GM12872 (cell line): Measurements from ENCODE around the gene PACRG.

Experiments
- TF ChIP-seq, protein P1 (sequence below): IDR thresholded peaks from 3 replicates; pipeline ENCODE4 v1.5.1; 2011; ENCODE audit warnings: low read depth, mild to moderate bottlenecking, low read length, moderate library complexity; ENCODE audit not compliant: insufficient read depth

PACRG gene

GRCh38 chr6:163364641-163365040 lies 636.9 kb downstream of the PACRG start:
- TF ChIP-seq, protein P1, sequence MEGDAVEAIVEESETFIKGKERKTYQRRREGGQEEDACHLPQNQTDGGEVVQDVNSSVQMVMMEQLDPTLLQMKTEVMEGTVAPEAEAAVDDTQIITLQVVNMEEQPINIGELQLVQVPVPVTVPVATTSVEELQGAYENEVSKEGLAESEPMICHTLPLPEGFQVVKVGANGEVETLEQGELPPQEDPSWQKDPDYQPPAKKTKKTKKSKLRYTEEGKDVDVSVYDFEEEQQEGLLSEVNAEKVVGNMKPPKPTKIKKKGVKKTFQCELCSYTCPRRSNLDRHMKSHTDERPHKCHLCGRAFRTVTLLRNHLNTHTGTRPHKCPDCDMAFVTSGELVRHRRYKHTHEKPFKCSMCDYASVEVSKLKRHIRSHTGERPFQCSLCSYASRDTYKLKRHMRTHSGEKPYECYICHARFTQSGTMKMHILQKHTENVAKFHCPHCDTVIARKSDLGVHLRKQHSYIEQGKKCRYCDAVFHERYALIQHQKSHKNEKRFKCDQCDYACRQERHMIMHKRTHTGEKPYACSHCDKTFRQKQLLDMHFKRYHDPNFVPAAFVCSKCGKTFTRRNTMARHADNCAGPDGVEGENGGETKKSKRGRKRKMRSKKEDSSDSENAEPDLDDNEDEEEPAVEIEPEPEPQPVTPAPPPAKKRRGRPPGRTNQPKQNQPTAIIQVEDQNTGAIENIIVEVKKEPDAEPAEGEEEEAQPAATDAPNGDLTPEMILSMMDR, result no peak
